Measurements from ENCODE around the gene TMEM168. TPM values are rescaled to one million over a fixed set of nuclear protein-coding genes. Genes with fewer than 3 reads are reported as not detected.

The TMEM168 gene
- total RNA-seq, 4 donors from 2014 or later: 29.2 to 43.5 (median 30.4) TPM

- H3K4me1 ChIP-seq: no peaks in the 10 kb centered on the region
- intact Hi-C loops (cut with DNase I): no loop called here
- DNase-seq: no peak
Observed at GRCh38 chr7:112726076-112726475, 64.1 kb downstream of the TMEM168 start.

DNA sequence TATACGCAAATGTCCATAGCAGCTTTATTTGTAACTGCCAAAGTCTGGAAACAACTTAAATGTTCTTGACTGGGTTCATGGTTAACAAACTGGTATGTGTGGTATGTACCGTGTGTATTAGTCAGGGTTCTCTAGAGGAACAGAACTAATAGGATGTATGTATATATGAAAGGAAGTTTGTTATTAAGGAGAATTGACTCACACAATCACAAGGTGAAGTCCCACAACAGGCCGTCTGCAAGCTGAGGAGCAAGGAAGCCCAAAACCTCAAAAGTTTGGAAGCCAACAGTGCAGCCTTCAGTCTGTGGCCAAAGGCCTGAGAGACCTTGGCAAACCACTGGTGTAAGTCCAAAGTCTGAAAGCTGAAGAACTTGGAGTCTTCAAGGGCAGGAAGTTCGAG is 66.8 kb downstream of the TMEM168 start:
- 78 to 91% methylated on average over 4 of the region's 4 CpGs for WGBS, 2 donors
- intact Hi-C loops (cut with DNase I): no loop called here
- TF ChIP-seq POLR2A (IDR thresholded peaks at IDR 0.05): no peak
- TF ChIP-seq, protein P1, sequence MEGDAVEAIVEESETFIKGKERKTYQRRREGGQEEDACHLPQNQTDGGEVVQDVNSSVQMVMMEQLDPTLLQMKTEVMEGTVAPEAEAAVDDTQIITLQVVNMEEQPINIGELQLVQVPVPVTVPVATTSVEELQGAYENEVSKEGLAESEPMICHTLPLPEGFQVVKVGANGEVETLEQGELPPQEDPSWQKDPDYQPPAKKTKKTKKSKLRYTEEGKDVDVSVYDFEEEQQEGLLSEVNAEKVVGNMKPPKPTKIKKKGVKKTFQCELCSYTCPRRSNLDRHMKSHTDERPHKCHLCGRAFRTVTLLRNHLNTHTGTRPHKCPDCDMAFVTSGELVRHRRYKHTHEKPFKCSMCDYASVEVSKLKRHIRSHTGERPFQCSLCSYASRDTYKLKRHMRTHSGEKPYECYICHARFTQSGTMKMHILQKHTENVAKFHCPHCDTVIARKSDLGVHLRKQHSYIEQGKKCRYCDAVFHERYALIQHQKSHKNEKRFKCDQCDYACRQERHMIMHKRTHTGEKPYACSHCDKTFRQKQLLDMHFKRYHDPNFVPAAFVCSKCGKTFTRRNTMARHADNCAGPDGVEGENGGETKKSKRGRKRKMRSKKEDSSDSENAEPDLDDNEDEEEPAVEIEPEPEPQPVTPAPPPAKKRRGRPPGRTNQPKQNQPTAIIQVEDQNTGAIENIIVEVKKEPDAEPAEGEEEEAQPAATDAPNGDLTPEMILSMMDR (IDR thresholded peaks at IDR 0.05): no peak
- Histone ChIP-seq H3K9me3 (no peaks in the 10 kb centered on the region), H3K36me3 (no peaks in the 10 kb centered on the region), H3K27ac (no peak overlapping the region), H3K4me1 (no peaks in the 10 kb centered on the region), H3K4me3 (replicated peaks in 1 of 3) (no peak overlapping the region), H3K27me3 (no peaks in the 10 kb centered on the region)
- DNase-seq: no peak

More at GRCh38 chr7:112726076-112726475, 64.1 kb downstream of the TMEM168 start:
- TF ChIP-seq, protein P1 (IDR thresholded peaks at IDR 0.05): no peak
- Histone ChIP-seq H3K27me3 (no peaks in the 10 kb centered on the region), H3K36me3 (no peaks in the 10 kb centered on the region), H3K9me3 (no peaks in the 10 kb centered on the region), H3K27ac (no peak overlapping the region), H3K4me3 (replicated peaks in 1 of 3) (no peak overlapping the region)
- WGBS, 2 donors: 78 to 85% methylated on average over 3 of the region's 3 CpGs

DNA sequence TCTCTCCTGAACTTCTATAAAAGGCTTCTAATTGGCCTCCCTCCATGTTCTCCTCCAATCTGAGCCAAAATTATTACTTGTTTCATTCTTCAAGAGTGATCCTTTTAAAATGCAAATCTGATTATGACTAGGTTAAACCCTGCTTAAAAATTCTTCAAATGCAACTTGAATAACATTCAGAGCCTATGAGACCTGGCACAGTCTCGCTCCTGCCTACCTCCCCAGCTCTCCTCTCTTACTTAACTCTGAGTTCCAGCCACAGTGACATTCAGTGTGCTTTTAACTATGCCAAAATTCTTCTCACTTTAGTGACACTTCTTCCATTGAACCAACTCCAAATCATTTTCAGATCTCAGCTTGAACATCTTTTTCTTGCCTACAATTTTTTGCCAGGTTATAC is 68.8 kb downstream of the TMEM168 start:
- no peak for DNase-seq
- Histone ChIP-seq H3K36me3 (no peaks in the 10 kb centered on the region), H3K9me3 (no peaks in the 10 kb centered on the region), H3K4me3 (replicated peaks in 1 of 3) (no peak overlapping the region), H3K27me3 (no peaks in the 10 kb centered on the region), H3K27ac (no peak overlapping the region), H3K4me1 (no peaks in the 10 kb centered on the region)
- intact Hi-C loops (cut with DNase I): no loop called here
- WGBS, 2 donors: 67 to 73% methylated on average over 1 of the region's 1 CpG
- TF ChIP-seq POLR2A (IDR thresholded peaks at IDR 0.05): no peak
- TF ChIP-seq, protein P1 (IDR thresholded peaks at IDR 0.05): no peak

- no peak overlapping the region for H3K27ac ChIP-seq
- no peak for DNase-seq
- TF ChIP-seq, protein P1 (IDR thresholded peaks at IDR 0.05): no peak
- TF ChIP-seq POLR2A (IDR thresholded peaks at IDR 0.05): no peak
- WGBS, 2 donors: 82 to 83% methylated on average over 4 of the region's 4 CpGs
- H3K4me1 ChIP-seq: no peaks in the 10 kb centered on the region
- intact Hi-C loops (cut with DNase I): no loop called here
- H3K27me3 ChIP-seq: no peaks in the 10 kb centered on the region
- H3K36me3 ChIP-seq: no peaks in the 10 kb centered on the region
- no peak overlapping the region for H3K4me3 ChIP-seq (replicated peaks in 1 of 3)
- no peaks in the 10 kb centered on the region for H3K9me3 ChIP-seq
Observed at GRCh38 chr7:112715525-112715924, 74.7 kb downstream of the TMEM168 start.

DNA sequence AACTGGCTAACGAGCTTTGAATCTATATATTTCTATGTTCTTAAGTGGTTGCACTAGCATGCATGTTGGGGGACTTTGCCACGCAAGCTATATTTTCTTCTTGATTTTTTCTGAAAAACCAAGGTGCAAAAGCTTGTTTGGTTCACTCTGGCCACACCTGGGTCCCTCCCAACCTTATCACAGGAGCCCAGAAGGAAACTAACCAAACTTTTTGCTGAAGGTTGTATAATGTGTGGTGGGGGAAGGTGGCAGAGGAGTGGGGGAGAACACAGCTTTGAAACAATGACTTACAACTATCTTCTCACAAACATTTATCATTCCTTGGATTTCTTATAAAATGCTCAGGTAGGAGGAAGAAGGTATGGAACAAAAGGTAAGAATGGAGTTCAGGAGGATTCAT is 75.3 kb downstream of the TMEM168 start:
- 96 to 97% methylated on average over 2 of the region's 2 CpGs for WGBS, 2 donors
- DNase-seq: no peak
- no peaks in the 10 kb centered on the region for H3K9me3 ChIP-seq
- no peaks in the 10 kb centered on the region for H3K36me3 ChIP-seq
- H3K4me1 ChIP-seq: no peaks in the 10 kb centered on the region
- H3K27ac ChIP-seq: no peak overlapping the region
- TF ChIP-seq, protein P1 (IDR thresholded peaks at IDR 0.05): no peak
- no peak for TF ChIP-seq POLR2A (IDR thresholded peaks at IDR 0.05)
- no peaks in the 10 kb centered on the region for H3K27me3 ChIP-seq
- no peak overlapping the region for H3K4me3 ChIP-seq (replicated peaks in 1 of 3)
- intact Hi-C loops (cut with DNase I): no loop called here

Measured in thyroid gland (tissue), 4 donors.